ENCODE data around the gene SPDYE4.

The SPDYE4 gene

GRCh38 chr17:8708025-8708461 lies 50.3 kb downstream of the SPDYE4 start:
- DNase-seq, result no peak

GRCh38 chr17:8707332-8708024 lies 50.9 kb downstream of the SPDYE4 start:
- no peak for DNase-seq

DNA sequence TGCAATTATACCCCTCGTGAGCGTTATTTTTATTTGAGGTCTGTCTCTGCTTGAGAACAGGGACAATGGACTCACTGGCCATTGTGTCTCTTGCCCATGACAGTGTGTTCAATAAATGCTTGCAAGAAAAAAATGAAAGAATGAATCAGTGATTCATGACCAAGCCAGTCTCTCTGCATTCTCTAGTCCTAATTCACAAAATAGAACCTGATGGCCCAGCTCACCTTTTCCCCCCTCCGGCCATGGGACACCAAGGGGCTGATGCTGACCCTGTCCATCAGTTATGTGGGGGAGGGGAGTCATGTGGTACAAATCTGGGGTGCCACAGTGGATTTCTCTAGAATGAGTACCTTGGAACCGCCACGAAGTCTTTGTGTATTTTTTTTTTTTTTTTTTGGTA lies 51.9 kb downstream of the SPDYE4 start:
- DNase-seq, result no peak

- DNase-seq, result no peak
Observed at GRCh38 chr17:8705427-8705826, 52.9 kb downstream of the SPDYE4 start.

GRCh38 chr17:8703001-8703400 lies 55.3 kb downstream of the SPDYE4 start:
- DNase-seq, result no peak

DNA sequence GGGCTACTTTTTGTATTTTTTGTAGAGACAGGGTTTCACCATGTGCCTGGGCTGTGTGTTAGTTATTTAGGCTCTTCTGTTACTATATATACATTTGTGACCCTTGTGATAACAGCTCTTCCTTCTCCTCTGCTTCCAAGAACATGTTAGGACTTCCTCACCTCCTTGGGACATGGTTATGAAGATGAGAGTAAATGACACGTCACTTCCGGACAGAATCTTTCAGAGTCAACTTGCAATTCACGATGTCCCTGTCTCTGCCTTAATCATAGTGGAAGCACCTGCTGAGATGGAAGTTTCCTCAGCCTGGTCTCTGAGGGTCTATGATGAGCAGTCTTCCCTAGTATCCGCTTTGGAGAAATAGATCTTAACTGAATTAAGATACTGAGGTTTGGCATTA lies 56.6 kb downstream of the SPDYE4 start:
- DNase-seq, result no peak

DNA sequence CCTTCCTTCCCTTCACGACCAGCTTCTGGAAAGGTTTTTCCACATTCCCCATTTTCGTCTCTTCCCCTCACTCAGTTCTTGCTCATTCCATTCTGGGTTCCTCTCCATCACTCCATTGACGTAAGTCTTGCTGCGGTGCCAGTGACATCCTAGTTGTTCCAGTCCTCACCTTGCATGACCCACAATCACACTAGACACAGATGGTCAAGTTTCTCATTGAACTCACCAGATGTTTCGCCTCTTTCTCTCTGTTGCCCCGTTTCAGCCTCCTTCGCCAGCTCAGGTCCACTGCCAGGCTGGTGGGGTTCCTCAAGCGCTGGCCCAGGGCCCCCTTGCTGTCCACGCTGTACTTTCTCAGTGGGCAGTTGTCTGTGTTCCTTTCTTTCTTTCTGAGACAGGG lies 57.1 kb downstream of the SPDYE4 start:
- DNase-seq, result no peak

Measured in CD4-positive, alpha-beta T cell treated with Interleukin-1 beta for 1 hour (primary cell).